Activated B cell treated with CpG ODN at 0.5 μM for 24 hours (primary cell): Measurements from ENCODE around the gene TPCN2. TPM values are rescaled to one million over a fixed set of nuclear protein-coding genes. Genes with fewer than 3 reads are reported as not detected.

Experiments used
- ATAC-seq: fragments of 200-7000 bp; cut with Tn5 transposase; one replicate; pipeline ENCODE4 v1.10.0; 2021; ENCODE audit warnings: low read depth, mild to moderate bottlenecking, moderate library complexity
- CTCF ChIA-PET: fragments of 350-600 bp; sonication (Branson Sonifier 250); formaldehyde crosslinking; loops from one replicate; lab custom pipeline; 2021; ENCODE audit warnings: antibody characterized with exemption; lab: Charles Lee
- POLR2A ChIA-PET: fragments of 350-600 bp; sonication (Branson Sonifier 250); formaldehyde crosslinking; loops from one replicate; lab custom pipeline; 2021; ENCODE audit warnings: antibody characterized with exemption; lab: Charles Lee
- DNase-seq: peaks from one replicate; pipeline ENCODE4 v3.0.0; 2022
- H3K27ac Mint-ChIP-seq: one replicate; pipeline ENCODE4 v1.8.0; 2020; ENCODE audit warnings: mixed read lengths
- H3K27me3 Mint-ChIP-seq: one replicate; pipeline ENCODE4 v1.8.0; 2021; ENCODE audit warnings: mixed read lengths
- H3K36me3 Mint-ChIP-seq: one replicate; pipeline ENCODE4 v1.8.0; 2021; ENCODE audit warnings: low read depth, mixed read lengths
- H3K4me1 Mint-ChIP-seq: one replicate; pipeline ENCODE4 v1.8.0; 2021; ENCODE audit warnings: mixed read lengths
- H3K4me3 Mint-ChIP-seq: one replicate; pipeline ENCODE4 v1.8.0; 2020; ENCODE audit warnings: mild to moderate bottlenecking, mixed read lengths
- H3K9me3 Mint-ChIP-seq: one replicate; pipeline ENCODE4 v1.8.0; 2020; ENCODE audit warnings: mixed read lengths
- intact Hi-C: fragments of 100-400 bp; cut with micrococcal nuclease; formaldehyde crosslinking; loops from one replicate; pipeline ENCODE4 v1.15.1; 2024
- total RNA-seq: library from RNA; stranded (reverse); gene quantifications from 2 replicates; pipeline ENCODE4 v1.2.3, GENCODE V29; 2022
- TF ChIP-seq, protein P1 (sequence below): fragments of 200-600 bp; IDR thresholded peaks from one replicate; pipeline ENCODE4 v1.8.0; 2022; ENCODE audit warnings: antibody characterized with exemption, mild to moderate bottlenecking

The TPCN2 gene
- total RNA-seq, 1 donor from 2014 or later: 35.4 TPM

DNA sequence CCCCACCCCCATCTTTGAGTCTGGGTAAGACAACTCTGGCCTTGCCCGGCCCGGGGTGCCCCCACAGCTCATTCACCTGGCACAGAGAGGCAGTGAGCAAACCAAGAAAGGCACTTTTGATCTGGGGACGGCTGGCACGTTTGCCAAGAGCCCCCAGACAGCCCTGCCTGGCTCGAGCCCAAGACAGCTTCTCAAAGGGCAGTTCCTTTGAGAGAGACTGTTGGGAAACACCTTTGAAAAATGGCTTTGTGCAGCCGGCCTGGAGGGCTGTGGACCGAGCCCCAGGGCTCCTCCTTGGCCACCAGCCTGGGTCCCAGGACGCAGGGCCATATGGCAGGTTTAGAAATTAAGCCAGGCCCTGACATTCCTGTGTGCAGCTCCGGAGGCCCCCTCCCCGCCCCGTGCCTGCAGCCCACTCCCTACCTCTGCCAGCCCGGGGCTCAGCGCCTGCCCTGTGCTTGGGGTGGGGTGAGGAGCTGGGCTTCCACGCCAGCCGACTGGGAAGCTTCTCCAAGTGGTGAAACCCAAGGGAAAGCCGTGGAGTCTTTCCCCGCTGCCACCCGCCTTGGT is 56.8 kb downstream of the TPCN2 start:
- Mint-ChIP-seq H3K4me1 (no peaks in the 10 kb centered on the region), H3K36me3 (no peaks in the 10 kb centered on the region), H3K9me3 (no peaks in the 10 kb centered on the region), H3K4me3 (no peak overlapping the region), H3K27me3 (peaks cover 7% of the 10 kb centered on the region), H3K27ac (no peak overlapping the region)
- TF ChIP-seq, protein P1, sequence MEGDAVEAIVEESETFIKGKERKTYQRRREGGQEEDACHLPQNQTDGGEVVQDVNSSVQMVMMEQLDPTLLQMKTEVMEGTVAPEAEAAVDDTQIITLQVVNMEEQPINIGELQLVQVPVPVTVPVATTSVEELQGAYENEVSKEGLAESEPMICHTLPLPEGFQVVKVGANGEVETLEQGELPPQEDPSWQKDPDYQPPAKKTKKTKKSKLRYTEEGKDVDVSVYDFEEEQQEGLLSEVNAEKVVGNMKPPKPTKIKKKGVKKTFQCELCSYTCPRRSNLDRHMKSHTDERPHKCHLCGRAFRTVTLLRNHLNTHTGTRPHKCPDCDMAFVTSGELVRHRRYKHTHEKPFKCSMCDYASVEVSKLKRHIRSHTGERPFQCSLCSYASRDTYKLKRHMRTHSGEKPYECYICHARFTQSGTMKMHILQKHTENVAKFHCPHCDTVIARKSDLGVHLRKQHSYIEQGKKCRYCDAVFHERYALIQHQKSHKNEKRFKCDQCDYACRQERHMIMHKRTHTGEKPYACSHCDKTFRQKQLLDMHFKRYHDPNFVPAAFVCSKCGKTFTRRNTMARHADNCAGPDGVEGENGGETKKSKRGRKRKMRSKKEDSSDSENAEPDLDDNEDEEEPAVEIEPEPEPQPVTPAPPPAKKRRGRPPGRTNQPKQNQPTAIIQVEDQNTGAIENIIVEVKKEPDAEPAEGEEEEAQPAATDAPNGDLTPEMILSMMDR: no peak
- ATAC-seq (no peak), DNase-seq (no peak)
- ChIA-PET POLR2A (interaction anchor here (1.2 kb wide), 1 partner anchor 537 kb away, joined by 3 read pairs; no protein-coding TSS in a partner anchor), CTCF (interaction anchor here (1.8 kb wide), 1 partner anchor 537 kb away, joined by 8 read pairs; no protein-coding TSS in a partner anchor)
- intact Hi-C loops: no loop called here

DNA sequence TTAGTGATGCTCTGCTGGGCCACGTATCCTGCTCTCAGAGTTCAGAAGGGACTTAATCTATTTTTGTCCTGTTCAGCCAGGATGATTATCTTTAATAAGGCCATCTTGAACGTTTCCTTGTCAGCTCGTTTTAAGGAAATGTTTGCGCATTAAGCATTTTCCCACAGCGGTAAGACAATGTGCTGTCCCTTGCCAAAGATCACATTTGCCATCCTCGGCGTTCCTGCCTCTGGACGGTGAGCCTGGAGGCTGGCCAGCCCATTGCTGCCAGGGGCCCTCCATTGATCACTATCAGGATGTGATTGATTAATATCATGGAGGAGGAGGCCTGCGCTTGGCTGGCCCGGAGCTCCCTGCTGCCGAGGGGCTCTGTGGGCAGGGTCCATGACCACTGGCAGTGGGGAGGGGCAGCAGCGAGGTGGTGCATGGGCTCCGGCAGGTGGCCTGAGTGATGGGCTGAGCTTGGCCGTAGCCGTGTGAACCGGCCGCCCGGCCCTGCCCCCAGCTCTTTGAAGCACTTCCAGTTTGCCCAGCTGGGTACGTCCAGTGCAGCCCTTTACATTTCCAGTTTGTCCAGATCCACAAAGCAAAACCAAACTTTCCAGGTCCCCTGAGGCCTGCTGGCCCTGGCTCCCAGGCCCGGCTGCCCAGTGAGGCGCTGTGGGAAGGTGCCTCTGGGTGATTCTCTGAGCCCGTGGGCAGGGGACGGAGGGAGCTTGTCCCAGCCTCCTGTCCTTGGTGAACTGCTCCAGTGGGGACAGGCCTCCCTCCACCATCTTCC is 57.5 kb downstream of the TPCN2 start:
- DNase-seq: no peak
- Mint-ChIP-seq H3K4me1 (no peaks in the 10 kb centered on the region), H3K4me3 (no peak overlapping the region), H3K36me3 (no peaks in the 10 kb centered on the region), H3K27ac (no peak overlapping the region), H3K27me3 (peaks cover 7% of the 10 kb centered on the region), H3K9me3 (no peaks in the 10 kb centered on the region)
- POLR2A ChIA-PET: no interaction called here
- intact Hi-C loops: no loop called here
- CTCF ChIA-PET: interaction anchor here (1.8 kb wide), 1 partner anchor 537 kb away, joined by 8 read pairs; no protein-coding TSS in a partner anchor
- ATAC-seq: no peak
- TF ChIP-seq, protein P1: no peak

DNA sequence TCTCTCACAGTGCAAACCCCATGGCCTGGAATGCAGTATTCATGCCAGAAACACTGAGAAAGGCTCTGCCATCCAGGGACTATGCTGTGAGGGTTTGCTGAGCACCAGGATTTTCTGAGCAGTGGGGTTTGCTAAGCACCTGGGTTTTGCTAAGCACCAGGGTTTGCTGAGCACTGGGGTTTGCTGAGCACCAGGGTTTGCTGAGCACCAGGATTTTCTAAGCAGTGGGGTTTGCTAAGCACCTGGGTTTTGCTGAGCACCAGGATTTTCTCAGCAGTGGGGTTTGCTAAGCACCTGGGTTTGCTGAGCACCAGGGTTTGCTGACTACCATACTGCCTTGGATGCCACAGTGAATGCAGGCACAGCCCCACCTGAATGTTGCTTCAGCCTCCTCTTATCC is 58.7 kb downstream of the TPCN2 start:
- intact Hi-C loops: no loop called here
- H3K36me3 Mint-ChIP-seq: no peaks in the 10 kb centered on the region
- DNase-seq: no peak
- ChIA-PET POLR2A (no interaction called here), CTCF (no interaction called here)
- H3K27ac Mint-ChIP-seq: no peak overlapping the region
- H3K4me3 Mint-ChIP-seq: no peak overlapping the region
- no peaks in the 10 kb centered on the region for H3K9me3 Mint-ChIP-seq
- TF ChIP-seq, protein P1: no peak
- no peak for ATAC-seq
- H3K4me1 Mint-ChIP-seq: no peaks in the 10 kb centered on the region
- H3K27me3 Mint-ChIP-seq: peaks cover 5% of the 10 kb centered on the region

DNA sequence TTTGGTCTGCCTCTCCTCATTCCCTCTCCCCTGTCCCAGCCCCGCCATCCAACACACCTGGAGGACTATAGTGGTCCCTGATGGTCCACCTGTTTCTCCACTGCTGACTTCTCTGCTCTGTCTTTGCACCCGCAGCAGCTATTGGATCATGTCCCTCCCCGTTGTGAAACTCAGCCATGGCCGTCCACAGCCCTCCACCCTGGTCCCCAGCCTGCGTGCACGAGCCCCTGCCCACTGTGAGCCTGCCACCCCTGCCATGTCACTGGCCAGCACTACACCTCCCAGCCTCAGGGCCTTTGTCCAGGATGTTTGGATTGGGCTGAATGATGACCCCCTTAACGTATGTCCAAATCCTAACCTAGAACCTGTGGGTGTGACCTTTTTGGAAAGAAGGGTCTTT is 59.3 kb downstream of the TPCN2 start:
- TF ChIP-seq, protein P1: no peak
- intact Hi-C loops: no loop called here
- peaks cover 5% of the 10 kb centered on the region for H3K27me3 Mint-ChIP-seq
- ATAC-seq: no peak
- no peaks in the 10 kb centered on the region for H3K4me1 Mint-ChIP-seq
- no peak overlapping the region for H3K4me3 Mint-ChIP-seq
- no peak for DNase-seq
- no peak overlapping the region for H3K27ac Mint-ChIP-seq
- ChIA-PET CTCF (no interaction called here), POLR2A (no interaction called here)
- no peaks in the 10 kb centered on the region for H3K9me3 Mint-ChIP-seq
- H3K36me3 Mint-ChIP-seq: no peaks in the 10 kb centered on the region

DNA sequence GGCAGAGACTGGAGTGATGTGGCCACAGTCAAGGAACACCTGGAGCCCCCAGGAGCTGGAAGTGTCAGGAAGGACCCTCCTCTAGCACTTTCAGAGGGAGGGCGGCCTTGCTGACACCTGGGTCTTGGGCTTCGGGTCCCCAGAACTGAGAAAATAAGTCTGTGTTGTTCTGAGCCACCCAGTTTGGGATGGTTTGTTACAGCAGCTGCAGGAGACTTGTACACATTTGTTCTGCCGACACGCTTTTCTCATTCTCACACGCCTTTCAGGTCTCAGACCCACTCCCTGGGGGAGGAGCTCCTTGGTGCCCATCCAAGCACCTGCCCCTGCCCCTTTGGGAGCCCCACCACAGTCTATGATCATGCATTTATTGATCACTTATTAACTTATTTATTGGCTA is 59.8 kb downstream of the TPCN2 start:
- CTCF ChIA-PET: no interaction called here
- peaks cover 3% of the 10 kb centered on the region for H3K27me3 Mint-ChIP-seq
- intact Hi-C loops: no loop called here
- no peaks in the 10 kb centered on the region for H3K9me3 Mint-ChIP-seq
- H3K4me1 Mint-ChIP-seq: no peaks in the 10 kb centered on the region
- H3K27ac Mint-ChIP-seq: no peak overlapping the region
- ATAC-seq (no peak), DNase-seq (no peak)
- TF ChIP-seq, protein P1: no peak
- no peaks in the 10 kb centered on the region for H3K36me3 Mint-ChIP-seq
- POLR2A ChIA-PET: no interaction called here
- H3K4me3 Mint-ChIP-seq: no peak overlapping the region
